A172 (cell line): ENCODE results near the gene NMNAT2. TPM values are rescaled to one million over a fixed set of nuclear protein-coding genes. Genes with fewer than 3 reads are reported as not detected.
A peak's percentile ranks its signal among the peaks of the same experiment; 100 is the strongest.
"Not testable (repeated sequence)": the region's sequence is repeated elsewhere in the genome, so short reads cannot be mapped to it uniquely, and the experiment has no call there.

Source experiments
- DNase-seq: peaks from one replicate; pipeline ENCODE4 v3.0.0-alpha.2; 2015; ENCODE audit warnings: low spot score
- total RNA-seq: library from RNA; depleted of rRNA; stranded (reverse); fragments of >200 nt; shearing (Covaris generic); gene quantifications from 2 replicates; pipeline ENCODE4 v1.2.3, GENCODE V29; 2014

The NMNAT2 gene
- total RNA-seq, 1 experiment from 2014 or later: 3.1 TPM

- no peak for DNase-seq
Observed at GRCh38 chr1:183416850-183417771, 1.1 kb downstream of the NMNAT2 start.

- DNase-seq: no peak
Observed at GRCh38 chr1:183414365-183414764, 3.8 kb downstream of the NMNAT2 start.

- no peak for DNase-seq
Observed at GRCh38 chr1:183411091-183411490, 7.1 kb downstream of the NMNAT2 start.

GRCh38 chr1:183407961-183408360 lies 10.2 kb downstream of the NMNAT2 start:
- DNase-seq: no peak

GRCh38 chr1:183407474-183407873 lies 10.7 kb downstream of the NMNAT2 start:
- no peak for DNase-seq

- DNase-seq: no peak
Observed at GRCh38 chr1:183404476-183404875, 13.7 kb downstream of the NMNAT2 start.

GRCh38 chr1:183403498-183403897 lies 14.7 kb downstream of the NMNAT2 start:
- DNase-seq: no peak

GRCh38 chr1:183401565-183401964 lies 16.6 kb downstream of the NMNAT2 start:
- not testable (repeated sequence) for DNase-seq

- DNase-seq: no peak
Observed at GRCh38 chr1:183394435-183394834, 23.7 kb downstream of the NMNAT2 start.

GRCh38 chr1:183391863-183392262 lies 26.3 kb downstream of the NMNAT2 start:
- no peak for DNase-seq

GRCh38 chr1:183390561-183390960 lies 27.6 kb downstream of the NMNAT2 start:
- DNase-seq: no peak

- no peak for DNase-seq
Observed at GRCh38 chr1:183388735-183389134, 29.4 kb downstream of the NMNAT2 start.

GRCh38 chr1:183385340-183386144 lies 32.6 kb downstream of the NMNAT2 start:
- DNase-seq: no peak

GRCh38 chr1:183379951-183380350 lies 38.2 kb downstream of the NMNAT2 start:
- DNase-seq: no peak

GRCh38 chr1:183375381-183375780 lies 42.8 kb downstream of the NMNAT2 start:
- no peak for DNase-seq

GRCh38 chr1:183374825-183375224 lies 43.4 kb downstream of the NMNAT2 start:
- no peak for DNase-seq

GRCh38 chr1:183372586-183373230 lies 45.5 kb downstream of the NMNAT2 start:
- DNase-seq: no peak

- no peak for DNase-seq
Observed at GRCh38 chr1:183370399-183371058, 47.7 kb downstream of the NMNAT2 start.

GRCh38 chr1:183368213-183369108 lies 49.7 kb downstream of the NMNAT2 start:
- no peak for DNase-seq

GRCh38 chr1:183366116-183366515 lies 52.1 kb downstream of the NMNAT2 start:
- no peak for DNase-seq

- peak; percentile 47 for DNase-seq
Observed at GRCh38 chr1:183365676-183366075, 52.5 kb downstream of the NMNAT2 start.
